ENCODE measurements around the gene C6orf15.
A peak's percentile ranks its signal among the peaks of the same experiment; 100 is the strongest.

Gene C6orf15

DNA sequence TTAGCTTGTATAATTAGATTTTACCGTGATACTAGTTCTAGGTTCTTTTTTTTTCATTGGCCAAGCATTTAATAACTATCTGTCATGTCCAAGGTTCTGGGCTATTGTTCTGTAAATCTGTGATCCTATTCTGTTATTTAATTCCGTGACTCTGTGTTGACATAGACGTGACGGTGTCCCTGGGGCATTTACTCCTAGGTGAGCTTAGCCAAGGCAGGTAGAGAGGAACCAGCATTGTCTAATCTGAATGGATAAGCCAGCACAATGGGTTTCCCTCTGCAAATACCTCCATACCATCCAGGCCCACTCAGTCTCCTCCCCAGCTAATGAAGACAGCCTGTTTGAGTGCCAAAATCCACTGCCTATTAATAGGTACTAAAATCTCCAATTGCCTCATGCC lies 16.8 kb upstream of the C6orf15 start:
- no peak for DNase-seq

DNA sequence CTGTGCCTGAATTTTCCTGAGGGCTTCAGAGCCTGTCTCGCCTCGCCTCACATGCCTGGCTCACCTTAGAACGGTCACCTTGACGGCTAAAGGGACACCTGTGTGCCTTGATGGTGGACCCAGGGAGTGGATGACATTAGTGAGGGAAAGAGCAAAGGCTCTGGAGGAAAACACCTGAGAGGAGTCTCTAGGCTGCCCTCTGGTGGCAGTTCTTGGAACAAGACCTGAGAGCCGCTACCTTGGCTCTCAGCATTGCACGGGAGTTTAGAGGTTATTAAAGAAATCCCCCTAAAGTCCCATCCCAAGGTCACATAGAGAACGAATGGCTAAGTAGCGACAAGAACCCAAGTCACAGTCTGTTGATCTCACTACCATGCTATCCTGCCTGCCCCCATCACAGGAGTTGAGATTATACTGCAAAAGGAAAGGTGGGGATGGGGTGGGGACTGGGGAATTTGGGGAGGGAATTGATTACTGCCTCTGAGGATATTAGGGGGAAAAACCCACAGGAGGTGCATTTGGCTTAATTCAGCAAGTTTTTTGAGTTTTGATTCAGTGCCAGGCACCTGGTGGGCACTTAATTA lies 15.8 kb upstream of the C6orf15 start:
- DNase-seq, result peak; percentile 87

DNA sequence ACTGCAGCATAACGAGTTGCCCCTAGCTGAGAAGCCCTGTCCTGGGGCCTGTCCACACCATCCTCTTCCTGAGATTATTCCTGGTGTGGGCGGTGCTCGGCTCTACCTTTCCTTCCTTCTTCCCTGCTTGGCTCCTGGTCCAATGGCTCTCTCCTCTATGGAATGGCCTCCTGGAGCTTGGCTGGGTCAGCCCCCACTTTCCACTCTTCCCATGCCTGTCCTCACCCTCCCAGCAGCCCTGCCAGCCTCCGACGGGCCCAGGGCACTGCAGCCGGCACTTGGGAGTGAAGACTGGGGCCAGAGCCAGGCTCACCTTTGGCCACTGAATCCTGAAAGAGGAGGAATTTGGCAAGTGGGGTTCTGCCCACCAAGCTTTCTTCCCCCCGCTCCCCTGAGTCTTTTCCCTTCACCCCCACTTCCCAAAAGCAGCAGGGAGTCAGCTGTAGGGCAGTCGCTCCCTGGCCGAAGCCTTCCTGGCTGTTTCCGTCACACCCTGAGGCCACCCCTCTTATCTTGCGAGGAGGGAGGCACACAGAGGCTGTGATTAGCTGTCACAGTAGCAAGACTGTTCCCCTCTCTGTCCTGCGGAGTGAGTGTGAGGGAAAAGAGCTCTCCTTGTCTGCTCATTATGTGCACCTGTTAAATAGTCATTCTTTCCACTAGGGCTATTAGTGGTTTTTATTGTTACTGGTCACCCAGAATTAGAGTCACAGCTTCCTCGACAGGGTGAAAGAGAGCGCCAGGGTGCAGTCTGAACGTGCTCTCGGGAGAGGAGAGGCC lies 14.2 kb upstream of the C6orf15 start:
- no peak for DNase-seq

DNA sequence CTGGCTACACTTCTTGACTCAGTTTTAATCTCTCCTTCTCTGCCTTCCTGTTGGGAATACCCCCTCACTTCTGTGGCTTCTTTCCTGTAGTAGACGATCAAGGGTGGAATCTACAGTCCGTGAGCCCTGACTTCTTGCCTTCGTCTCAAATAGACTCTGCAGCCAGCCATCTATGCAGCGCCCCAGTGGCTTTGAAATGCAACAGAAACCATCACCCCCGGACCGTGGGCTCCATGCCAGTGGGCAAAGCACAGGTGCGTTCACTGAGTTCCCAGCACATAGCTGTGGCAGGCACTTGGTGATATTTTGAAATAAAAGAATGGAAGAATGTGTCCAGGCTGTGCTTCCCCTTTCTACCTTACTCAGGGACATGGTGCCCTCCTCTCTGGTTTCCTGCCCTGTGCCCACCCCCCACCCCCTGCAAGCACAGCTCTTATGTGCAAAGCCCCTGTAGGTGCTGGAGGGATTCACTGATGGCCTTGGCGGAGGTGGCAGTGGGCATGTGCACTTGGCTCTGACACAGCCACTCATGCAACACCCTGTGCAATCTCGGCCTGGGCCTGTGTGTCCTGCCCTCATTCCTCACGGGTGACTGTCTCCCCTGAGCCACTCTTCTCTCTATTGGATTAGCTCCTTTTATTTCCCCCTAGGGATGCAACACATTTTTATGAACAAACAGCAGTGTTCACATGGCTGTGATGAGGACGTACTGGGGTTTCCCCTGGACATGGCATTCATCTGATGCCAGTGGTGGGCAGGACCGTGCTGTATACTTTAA lies 13.4 kb upstream of the C6orf15 start:
- no peak for DNase-seq

DNA sequence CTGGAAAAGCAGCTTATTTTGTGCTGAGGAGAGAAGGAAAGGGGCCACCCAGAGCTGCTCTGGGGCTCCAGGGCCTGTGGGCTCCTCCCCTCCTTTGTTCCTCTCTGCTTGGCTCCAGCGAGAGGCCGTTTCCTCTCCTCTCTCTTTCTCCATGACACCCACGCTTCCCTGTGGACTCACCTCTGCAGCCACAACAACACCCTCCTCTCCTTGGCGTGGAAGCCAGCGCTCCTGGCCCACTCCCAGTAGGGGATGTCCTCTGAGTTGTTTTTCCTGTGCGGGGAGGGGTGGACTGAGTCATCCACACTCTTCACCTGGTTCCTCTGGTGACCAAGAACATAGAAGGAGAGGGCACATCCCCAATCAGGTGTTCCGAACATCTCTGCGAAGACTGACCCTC lies 12.8 kb upstream of the C6orf15 start:
- DNase-seq, result no peak

DNA sequence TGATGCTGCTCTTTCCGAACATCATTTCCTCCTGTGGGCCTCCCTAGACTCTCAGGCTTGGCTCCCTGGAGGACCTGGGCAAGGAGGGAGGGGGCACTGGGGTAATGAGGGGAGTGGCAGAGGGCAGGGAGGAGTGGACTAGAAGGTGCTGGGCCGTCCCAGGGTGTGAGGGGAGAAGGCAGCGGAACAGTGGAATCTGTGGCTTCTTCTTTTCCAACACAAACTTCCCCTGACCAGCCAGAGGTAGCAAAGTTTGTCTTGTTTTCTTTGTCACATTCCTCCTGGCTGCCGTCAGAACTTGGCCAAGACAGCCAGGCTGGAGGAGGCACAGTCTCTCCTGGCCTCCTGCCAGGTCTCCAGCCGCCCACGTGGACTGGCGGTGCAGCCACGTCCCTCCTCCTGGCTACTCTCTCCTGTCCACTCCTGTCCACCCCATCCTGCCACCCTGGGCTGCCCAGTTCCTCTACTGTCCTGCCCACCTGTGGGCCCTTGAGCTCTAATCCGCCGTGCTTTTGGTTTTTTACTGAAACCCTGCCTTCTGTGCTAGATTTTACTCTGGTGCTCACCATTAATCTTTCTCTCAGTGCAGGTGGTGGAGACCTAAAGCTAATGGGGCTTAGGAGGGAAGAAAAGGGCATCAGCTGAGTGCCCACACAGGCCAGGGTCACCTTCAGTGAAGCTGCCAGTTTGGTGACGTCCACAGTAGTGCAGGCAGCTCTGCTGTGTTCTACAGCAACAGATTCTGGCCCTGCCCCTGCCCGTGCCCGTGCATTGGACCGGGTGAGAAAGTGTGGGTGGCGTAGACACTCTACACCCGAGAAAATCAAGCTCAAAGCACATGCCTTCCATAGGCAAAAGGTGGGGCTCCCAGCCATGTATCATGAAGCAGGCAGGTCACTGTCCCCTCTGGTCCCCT lies 10.7 kb upstream of the C6orf15 start:
- no peak for DNase-seq

DNA sequence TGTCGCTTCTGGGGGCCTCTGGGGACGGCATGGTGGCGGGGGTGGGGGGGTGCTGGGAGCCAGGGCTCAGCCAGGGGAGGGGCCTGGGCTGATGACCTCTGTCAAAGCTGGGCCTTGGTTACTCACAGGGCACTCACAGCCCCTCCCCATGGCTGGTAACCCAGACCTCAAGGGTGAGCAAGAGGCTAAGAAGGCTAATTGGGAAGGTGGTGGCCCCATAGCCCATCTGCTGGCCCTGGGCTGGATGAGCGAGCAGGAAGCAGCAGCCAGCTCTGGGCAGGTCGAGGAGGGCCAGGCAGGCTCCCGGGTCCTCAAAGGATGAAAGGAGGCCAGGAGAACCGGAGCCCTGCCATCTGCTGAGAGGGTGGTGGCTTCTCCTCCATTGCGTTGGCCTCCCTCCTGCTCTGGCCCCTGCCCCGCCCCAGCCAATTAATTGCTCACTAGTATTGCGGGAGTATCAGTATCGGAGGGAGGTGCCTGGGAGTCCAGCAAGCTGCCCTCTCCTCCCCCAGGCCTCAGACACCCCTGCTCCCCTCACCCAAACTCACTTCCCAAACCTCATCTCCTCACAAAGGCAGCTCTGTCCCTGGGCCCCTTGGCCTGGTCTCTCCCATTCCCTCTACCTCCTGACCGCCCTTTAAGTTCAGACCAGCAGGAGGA lies 8.9 kb upstream of the C6orf15 start:
- DNase-seq, result no peak

DNA sequence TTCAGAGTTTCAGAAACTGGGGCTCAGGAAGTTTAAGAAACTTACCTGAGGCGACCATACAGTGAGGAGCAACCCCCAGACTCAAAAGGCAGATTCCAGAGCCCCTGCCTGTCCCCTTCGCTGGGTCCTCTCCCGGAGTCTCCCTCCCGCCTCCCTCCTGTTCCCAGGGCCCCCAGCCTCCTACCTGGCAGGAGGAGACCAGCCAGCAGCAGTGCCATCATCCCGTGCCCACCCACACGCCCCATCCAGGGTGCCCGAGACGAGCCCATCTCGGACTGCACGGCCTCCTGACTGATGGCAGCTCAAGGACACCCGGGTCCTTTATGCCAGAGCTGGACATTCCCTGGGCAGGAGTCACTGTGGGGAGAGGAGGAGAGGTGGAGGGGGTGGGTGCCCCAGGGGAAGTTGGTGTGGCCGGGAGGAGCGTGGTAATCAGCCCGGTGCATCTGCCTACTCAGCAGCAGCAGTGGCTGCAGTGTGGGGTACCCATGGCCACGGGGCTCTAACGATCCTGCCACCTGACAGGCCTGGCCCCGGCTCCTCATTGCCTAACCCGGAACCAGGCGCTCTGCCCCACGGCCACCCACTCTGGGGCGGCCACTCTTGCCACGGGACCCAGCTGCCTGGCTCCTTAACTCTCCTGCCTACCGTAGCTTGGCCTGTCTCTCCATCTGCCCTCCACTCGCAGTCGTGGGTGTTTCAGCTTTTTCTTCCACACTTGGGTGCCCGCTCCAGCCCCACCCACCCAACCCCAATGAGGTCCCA lies 8.0 kb upstream of the C6orf15 start, which contains the start of gene CDSN:
TSS of gene CDSN (minus strand) at position 296 of the 765 bp plus-strand sequence. CDS start at position 269, 27 bp downstream.
- no peak for DNase-seq

DNA sequence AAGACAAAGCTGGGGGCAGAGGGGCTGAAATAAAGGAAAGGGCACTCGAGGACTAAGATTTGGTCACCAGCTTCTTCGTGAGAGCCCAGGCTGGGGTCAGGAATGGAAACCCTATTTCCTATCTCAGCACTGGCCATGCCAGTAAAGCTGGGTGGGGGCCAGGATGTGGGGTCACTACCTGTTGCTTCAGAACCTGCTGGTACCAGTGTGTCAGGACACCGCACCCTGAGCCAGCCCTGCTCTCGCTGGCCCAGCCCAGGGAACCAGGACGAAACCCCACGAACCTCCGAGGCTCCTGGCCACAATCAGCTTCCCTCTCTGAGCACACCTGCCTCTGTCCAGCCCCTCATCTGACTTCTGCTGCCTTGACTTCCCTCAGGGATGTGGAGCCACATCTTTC lies 5.8 kb upstream of the C6orf15 start:
- DNase-seq, result no peak

DNA sequence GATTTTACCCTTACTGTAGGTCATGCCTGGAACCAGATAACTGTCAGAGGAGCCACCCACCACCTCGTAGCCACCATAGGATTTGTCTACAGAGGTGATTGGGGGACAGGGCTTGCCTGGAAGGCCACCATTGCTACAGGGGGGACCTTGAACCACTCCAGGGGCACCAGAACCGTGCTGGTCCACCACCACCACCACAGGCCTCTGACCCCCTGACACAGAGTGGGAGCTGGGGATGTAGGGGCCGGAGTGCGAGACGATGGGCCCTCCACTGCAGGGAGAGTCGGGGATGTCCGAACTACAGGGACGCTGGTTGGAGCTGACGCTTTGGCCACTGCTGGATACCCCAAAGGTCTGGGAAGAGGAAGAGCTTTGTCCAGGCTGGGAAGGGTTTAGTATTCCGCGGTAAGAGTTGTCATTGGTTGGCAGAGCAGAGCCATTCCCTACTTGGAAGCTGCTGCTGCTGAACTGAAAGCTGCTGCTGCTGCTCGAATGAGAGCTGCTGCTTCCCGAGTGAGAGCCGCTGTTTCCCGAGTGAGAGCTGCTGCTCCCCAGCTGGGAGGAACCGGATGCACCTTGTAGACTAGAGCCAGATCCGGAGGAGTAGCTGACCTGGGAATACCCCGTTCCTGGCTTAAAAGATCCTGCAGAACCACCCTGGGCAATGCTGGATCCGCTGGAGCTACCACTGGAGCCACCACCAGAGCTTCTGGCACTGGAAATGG lies 4.4 kb upstream of the C6orf15 start:
- no peak for DNase-seq

DNA sequence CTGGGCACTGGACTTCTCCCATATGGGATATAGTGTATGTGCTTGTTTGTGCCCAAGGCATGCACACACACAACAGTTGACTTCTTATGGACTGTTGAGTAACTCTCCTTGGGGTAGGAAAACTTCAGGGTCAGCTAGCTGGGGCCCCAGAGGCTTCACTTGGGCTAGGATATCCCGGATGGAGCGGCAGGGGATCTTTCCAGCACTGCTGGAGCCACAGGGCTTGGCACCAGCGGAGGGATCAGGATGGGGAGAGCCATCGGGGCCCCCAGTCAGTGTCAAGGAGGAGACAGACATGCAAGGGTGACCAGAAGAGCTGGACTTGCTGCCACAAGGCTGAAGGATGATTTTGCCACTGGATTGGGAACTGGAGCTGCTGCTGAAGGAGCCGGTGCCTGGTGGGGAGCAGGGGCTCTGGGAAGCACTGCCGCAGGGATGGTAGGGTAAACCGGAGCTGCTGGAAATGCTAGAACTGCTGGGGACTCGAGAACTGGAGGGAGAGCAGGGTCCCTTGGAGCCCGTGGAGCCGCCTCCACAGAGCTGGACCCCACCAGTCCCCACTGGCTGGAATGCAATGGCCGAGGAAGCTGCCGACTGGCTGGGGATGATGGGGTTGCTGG lies 3.7 kb upstream of the C6orf15 start:
- DNase-seq, result no peak

DNA sequence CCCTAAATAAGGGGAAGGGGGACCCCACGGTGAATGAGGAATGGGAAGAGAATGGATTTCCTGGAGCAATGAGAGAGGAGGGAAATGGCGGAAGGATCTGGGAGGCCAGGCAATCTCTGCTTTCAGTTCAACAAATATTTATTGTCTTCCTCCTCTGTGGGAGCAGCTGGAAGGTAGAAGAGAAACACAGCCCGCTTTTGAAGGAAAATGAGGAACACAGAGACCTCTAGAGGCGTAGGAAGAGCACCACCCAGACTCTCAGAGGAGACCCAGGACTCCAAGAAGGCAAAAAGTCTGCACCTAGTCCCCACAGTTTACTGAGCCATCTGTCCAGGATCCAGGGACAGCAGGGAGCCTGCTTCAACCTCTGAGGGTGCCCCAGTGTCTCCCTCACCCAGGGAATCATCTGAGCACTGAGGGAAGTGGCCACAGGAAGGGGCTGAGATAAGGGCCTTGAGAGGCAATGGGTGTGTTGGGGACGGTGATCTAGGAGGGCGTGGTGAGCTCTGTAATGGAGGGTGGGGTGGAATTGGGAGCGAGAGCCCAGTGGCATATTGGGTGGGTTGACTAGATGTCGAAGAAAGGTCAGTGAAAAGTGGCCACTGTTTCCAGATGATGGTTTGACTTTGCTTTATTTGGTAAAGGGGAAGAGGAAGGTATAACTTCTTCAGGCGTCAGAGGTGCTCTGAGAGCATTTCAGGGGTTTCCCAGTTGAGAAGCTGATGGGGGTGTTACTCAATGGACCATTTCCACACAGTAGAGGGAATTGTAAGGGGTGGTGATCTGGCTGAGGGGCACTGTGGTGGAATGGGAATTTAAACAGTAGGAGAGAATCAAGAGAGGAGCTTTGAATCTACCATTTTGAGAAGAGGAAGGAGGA lies 2.8 kb upstream of the C6orf15 start:
- no peak for DNase-seq

DNA sequence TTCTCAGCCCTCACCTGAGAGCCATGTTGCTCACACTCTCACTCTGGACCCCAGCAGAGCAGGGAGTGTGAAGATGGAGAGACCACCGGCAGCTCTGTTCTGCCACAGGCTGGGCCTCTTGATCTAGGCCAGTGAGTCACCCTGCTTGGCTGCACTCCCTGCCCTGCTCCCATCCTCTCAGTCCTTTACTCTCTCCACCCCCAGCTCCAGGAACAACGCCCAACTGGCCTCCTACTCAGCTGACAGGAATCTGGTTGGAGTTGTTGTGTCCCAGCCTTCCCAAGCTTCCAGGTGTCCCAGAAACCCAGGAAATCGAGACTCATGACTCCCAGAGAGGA lies 2.1 kb upstream of the C6orf15 start, which contains the start of gene PSORS1C1:
TSS of gene PSORS1C1 (plus strand) at position 260 of the 338 bp plus-strand sequence. CDS start 14,833 bp downstream, outside the sequence.
- DNase-seq, result no peak

DNA sequence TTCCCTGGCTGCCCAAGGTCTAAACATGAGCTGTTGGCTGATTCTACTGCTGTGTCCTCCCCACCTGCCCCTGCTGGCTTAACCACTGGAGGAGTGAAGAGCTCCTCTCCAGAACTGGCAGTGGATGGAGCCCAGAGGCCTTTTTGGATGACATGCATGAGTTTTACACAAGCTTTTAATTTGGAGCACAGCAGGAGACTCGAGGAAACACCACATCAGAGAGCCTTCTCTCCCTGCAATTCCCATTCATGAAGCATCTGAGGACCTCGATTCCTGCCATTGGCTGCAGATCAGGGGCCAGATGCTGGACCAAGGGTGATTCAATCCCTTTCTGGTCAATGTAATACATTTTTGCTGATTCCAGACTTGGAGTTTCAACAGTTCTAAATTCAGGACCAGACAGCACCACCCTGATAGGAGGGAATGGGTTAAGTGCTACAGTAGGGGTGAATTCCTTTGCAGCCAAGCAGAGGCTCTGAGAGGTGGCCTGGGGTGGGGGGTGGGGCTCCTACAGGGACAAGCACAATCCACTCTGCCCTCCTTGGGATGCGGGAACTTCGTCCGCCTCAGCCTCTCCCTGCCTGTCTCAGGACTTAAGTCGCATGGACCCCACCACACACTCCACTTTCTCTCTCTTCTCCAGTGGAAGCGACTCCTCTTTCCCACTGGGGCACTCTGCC lies 1.6 kb upstream of the C6orf15 start:
- no peak for DNase-seq

DNA sequence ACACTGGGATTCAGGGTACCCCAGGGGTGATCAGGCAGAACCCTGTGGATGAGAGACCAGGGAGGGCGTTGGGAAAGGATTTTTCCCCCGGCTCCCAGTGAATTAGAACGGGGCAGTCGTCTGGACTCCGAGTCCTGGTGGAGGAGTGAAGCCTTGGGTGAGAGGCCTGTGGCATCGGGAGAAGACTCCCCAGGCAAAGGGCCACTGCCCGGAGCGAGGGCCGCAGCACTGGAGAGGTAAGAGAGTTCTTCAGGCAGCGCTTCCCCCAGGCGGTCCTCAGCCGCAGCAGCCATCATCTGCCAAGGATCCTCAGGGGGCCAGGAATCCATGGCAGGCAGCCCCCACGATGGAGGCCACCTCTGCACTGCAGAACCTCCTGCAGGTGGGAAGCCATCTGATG lies 663 bp downstream of the C6orf15 start:
- no peak for DNase-seq

DNA sequence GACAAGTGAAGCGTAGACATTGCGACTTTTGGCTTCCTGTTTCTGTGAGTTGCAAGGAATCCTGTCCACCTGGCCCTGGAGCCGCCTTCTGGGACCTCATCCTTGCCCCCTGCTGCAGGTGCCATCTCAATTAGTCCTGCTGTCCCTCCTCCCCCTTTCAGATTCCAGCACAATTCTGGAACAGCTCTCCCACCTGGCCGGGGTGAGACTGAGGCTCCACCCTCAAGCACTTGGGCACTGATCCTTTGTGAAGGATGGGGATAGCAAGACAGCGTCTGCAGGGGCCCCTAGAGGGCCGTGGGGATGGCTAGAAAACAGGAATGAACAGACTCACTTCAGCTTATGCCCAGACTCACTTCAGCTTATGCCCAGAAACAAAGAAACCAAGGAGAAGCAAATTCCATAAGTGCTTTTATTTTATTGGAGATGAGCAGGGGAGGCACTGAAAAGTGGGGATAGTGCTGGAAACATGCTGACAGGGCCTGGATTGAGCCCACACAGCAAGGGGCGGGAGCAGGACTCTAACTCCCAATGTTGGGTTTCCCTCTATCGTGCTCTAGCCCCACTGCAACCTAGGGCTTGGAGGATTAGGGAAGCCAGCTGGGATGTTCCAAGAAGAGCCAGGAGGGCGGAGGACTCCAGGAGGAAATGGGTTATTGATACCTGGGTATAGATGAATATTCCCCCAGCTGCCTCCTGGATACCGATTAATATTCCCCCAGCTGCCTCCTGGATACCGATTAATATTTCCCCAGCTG lies 1.4 kb downstream of the C6orf15 start:
- DNase-seq, result no peak

DNA sequence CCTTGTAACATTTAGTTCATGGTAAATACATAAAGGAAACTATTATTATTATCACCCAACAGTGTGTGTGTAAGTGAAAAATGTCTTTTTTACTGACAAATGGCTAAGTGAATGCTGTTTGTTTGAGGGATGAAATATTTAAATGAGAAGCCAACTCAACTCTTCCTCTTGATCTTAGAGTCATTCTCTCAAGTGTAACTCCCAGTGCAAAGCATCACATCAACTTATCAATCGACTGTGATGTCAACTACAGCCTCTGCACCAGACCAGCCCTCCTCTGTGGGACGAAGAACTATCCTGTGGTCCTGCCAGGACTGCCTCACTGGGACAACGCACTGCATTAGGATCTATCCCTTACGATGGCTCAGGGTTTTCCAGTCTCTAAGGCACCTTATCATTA lies 5.3 kb downstream of the C6orf15 start:
- DNase-seq, result no peak

DNA sequence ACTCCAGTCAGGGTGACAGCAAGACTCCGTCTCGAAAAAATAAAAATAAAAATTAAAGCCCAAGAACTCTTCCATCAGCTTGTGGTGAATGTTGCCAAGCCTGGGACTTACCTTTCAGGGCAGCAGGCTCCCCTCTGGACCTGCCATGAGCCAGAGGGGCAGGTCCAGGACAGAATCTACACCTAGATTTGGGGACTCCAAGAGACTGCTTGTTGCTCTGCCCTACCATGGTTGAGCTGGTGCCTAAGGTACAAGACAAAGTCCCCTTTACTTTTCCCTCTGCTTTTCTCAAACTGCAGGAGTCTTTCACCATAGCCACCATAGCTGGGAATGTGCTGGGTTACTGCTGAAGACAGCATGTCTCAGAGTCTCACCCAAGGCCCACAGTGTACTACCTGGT lies 9.2 kb downstream of the C6orf15 start:
- DNase-seq, result no peak

Measured in activated effector memory CD4-positive, alpha-beta T cell treated with anti-CD3 and anti-CD28 coated beads, Interleukin-2, amount 50 U/mL, for 16 hours (primary cell).